Hematopoietic multipotent progenitor cell treated with erythropoietin and hydrocortisone succinate and interleukin-3 and kit ligand, for 4 days (in vitro differentiated cells): Measurements from ENCODE around the gene GMEB1.
"Not testable (repeated sequence)": the region's sequence is repeated elsewhere in the genome, so short reads cannot be mapped to it uniquely, and the experiment has no call there.

ENCODE experiments used
- DNase-seq: peaks from one replicate; pipeline ENCODE4 v3.0.0-alpha.2; 2015

GMEB1 gene

GRCh38 chr1:28672971-28673370 lies 4.4 kb downstream of the GMEB1 start:
- DNase-seq = not testable (repeated sequence)

- no peak for DNase-seq
Measured at GRCh38 chr1:28675924-28676257, 7.3 kb downstream of the GMEB1 start.

- DNase-seq = no peak
Measured at GRCh38 chr1:28680151-28680550, 11.6 kb downstream of the GMEB1 start.

GRCh38 chr1:28682840-28683239 lies 14.3 kb downstream of the GMEB1 start:
- no peak for DNase-seq

- DNase-seq = peak; percentile 15
Measured at GRCh38 chr1:28684937-28685336, 16.4 kb downstream of the GMEB1 start.

GRCh38 chr1:28691627-28692026 lies 23.0 kb downstream of the GMEB1 start:
- DNase-seq = not testable (repeated sequence)

GRCh38 chr1:28703629-28704028 lies 35.0 kb downstream of the GMEB1 start:
- no peak for DNase-seq

- peak; percentile 37 for DNase-seq
Measured at GRCh38 chr1:28716336-28716735, 47.8 kb downstream of the GMEB1 start.

- no peak for DNase-seq
Measured at GRCh38 chr1:28718166-28718565, 49.6 kb downstream of the GMEB1 start.

- DNase-seq = peak; percentile 19
Measured at GRCh38 chr1:28718586-28719331, 50.2 kb downstream of the GMEB1 start.

GRCh38 chr1:28719332-28719619 lies 50.7 kb downstream of the GMEB1 start:
- no peak for DNase-seq

- DNase-seq = no peak
Measured at GRCh38 chr1:28720376-28720775, 51.8 kb downstream of the GMEB1 start.

- DNase-seq = not testable (repeated sequence)
Measured at GRCh38 chr1:28721927-28722326, 53.3 kb downstream of the GMEB1 start.

GRCh38 chr1:28725365-28725764 lies 56.8 kb downstream of the GMEB1 start:
- DNase-seq = not testable (repeated sequence)

- no peak for DNase-seq
Measured at GRCh38 chr1:28735961-28736449, 67.4 kb downstream of the GMEB1 start.

GRCh38 chr1:28736450-28737306 lies 68.1 kb downstream of the GMEB1 start, which contains the start of gene YTHDF2:
YTHDF2 (plus strand) TSS chr1:28736940; CDS start chr1:28737121, 181 bp downstream.
- DNase-seq = peak; percentile 99

GRCh38 chr1:28737307-28738132 lies 68.9 kb downstream of the GMEB1 start:
- DNase-seq = peak; percentile 63

GRCh38 chr1:28740118-28740517 lies 71.5 kb downstream of the GMEB1 start:
- DNase-seq = no peak

- no peak for DNase-seq
Measured at GRCh38 chr1:28744184-28744583, 75.6 kb downstream of the GMEB1 start.

- DNase-seq = no peak
Measured at GRCh38 chr1:28745653-28746173, 77.1 kb downstream of the GMEB1 start.

- DNase-seq = no peak
Measured at GRCh38 chr1:28750330-28750729, 81.7 kb downstream of the GMEB1 start.

GRCh38 chr1:28750771-28751294 lies 82.2 kb downstream of the GMEB1 start:
- DNase-seq = not testable (repeated sequence)
